Activated CD4-positive, alpha-beta T cell treated with anti-CD3 and anti-CD28 coated beads, Interleukin-2, Interleukin-4, amounts not matched to agents 100 ng/mL and 50 ng/mL, durations not matched to agents 16 hours and 8 hours (primary cell): ENCODE measurements around the gene TAS2R3.

Experiments
- DNase-seq: peaks from one replicate; pipeline ENCODE4 v3.0.0-alpha.2; 2020; ENCODE audit warnings: low spot score

Gene TAS2R3

DNA sequence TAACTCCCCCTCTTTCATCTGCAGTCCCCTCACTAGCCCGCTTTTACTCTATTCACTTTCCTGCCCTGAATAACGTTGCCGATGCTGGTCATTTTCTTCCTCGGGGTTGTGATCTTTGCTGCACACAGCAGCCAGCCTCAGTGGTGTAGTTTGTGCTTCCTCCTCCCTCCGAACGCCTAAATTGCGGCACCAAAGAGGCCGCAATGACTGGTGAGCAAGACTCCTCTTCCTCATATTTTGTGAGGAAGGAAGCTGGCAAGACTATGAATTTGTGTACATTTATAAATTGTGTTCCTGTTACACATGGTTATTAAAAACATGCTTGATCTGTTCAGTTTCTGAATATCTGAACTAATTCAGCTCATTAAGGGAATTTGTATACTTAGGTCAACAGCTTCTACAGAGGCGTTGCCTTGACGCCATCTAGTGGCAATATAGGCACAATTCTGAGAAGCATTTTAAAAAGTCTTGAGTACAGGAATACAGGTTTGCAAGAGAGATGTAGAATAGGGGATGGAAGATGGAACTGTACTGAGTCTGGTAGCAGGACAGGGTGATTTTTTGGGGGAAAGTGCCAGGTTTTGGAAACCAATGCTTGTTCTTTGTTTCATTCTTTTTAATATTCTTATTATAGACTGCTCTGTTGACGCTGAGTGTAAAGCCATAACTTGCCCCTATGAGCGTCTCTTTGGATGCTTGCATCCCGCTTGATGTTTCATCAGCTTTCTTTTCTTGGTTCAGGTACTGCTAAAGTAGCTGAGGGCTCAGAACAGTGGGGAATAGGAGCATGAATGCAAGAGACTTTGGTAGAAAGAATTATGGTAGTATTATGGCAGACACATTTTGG, 22.0 kb downstream of the TAS2R3 start:
- DNase-seq, result peak; percentile 59

DNA sequence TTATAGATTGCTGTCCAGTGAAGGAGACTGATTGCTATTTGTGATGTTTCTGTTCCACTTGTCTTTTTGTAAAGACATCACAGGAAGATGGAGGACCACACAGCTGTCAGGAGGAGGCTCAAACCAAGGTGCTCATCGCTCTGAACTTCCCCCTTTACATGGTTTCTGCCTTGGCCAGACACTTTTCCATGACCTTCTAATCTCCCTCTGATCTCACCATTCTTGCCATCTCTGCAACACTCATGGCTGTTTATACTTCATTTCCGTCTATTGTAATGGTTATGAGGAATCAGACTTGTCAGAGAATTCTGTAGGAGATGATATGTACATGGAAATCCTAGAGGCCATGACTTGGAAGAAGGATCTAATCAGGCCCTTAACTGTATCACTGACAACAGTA, 24.4 kb downstream of the TAS2R3 start:
- no peak for DNase-seq

DNA sequence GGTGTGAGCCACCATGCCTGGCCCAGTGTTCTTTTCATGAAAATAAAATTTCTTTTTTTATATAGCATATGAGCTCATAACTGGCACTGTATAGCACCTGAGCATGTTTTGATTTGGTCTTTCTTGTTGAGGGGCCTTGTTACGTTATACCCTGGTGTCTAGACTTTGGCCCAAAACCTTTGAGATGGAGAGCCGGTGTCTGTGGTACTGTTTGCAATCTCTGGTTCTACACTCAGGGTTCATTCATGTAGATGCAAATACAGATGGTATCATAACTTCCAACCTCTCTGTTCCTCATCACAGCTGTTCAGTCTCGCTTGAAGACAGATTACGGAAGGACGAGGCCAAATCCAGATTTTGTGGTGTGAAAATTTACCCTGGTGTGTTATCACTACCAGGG, 26.0 kb downstream of the TAS2R3 start, which contains the start of gene TAS2R5:
TSS of gene TAS2R5 (plus strand) at position 301 of the 400 bp plus-strand sequence. CDS start 145 bp downstream, outside the sequence.
- no peak for DNase-seq

DNA sequence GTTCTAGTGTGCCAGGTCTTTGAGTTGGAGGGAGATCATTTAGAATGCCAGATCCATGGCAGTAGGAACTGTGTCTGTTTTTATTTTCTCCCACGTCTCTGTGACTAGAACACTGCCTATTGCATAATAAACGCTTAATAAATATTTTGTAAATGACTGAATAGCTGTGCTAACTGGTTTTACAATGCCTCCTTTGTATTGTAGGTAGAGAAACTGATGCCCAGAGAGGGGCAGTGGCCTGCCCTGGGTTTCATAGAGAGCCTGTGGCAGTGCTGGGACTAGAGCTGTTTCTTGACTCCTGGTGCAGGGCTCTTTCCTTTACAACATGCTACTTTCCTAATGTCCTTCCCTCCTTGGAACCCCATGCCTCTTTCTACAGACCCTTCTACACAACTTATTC, 28.6 kb downstream of the TAS2R3 start:
- no peak for DNase-seq
